ENCODE measurements around the gene MX2. TPM values are rescaled to one million over a fixed set of nuclear protein-coding genes. Genes with fewer than 3 reads are reported as not detected.

Gene MX2
- total and polyA plus RNA-seq, 2 of the 8 experiments (the other 6 are each of a cell fraction or from before 2014, with no cell fraction given): 3.1 to 8.9 TPM

- H3K9ac ChIP-seq (replicated peaks in 1 of 4; ENCODE audit: extremely low read depth in 1 of 4, low read depth in 3 of 4, low read length in 3 of 4): no peak overlapping the region
- H3K23ac ChIP-seq (ENCODE audit: insufficient read length): no peak overlapping the region
- H3K14ac ChIP-seq (ENCODE audit: insufficient read length): no peak overlapping the region
- no peak overlapping the region for H4K5ac ChIP-seq (ENCODE audit: insufficient read length, low read depth, low read length)
- H4K20me1 ChIP-seq (replicated peaks in 1 of 2; ENCODE audit: control insufficient read depth in 1 of 2, insufficient read depth in 2 of 2, low read length in 2 of 2): no peaks in the 10 kb centered on the region
- no peaks in the 10 kb centered on the region; a peak in 1 of 7 replicates for H3K4me1 ChIP-seq (replicated peaks in 1 of 4; ENCODE audit: control insufficient read depth in 3 of 4, insufficient read depth in 4 of 4, low read length in 3 of 4)
- no peaks in the 10 kb centered on the region for H3K23me2 ChIP-seq (ENCODE audit: low read depth, low read length)
- no peak overlapping the region for H2BK5ac ChIP-seq (ENCODE audit: low read depth, low read length)
- H3K4me2 ChIP-seq (ENCODE audit: insufficient read depth in 1 of 2, low read depth in 2 of 2, low read length in 2 of 2): no peak overlapping the region
- H3K27me3 ChIP-seq (replicated peaks in 1 of 4; ENCODE audit: control insufficient read depth in 3 of 4, extremely low read depth in 1 of 4, insufficient read depth in 3 of 4, low read length in 3 of 4): no peaks in the 10 kb centered on the region
- no peak overlapping the region for H2BK15ac ChIP-seq (ENCODE audit: low read length)
- H2BK12ac ChIP-seq (ENCODE audit: low read depth, low read length): no peak overlapping the region
- no peak overlapping the region for H3K56ac ChIP-seq (replicated peaks; ENCODE audit: insufficient read length, low read depth, low read length)
- H3K9me3 ChIP-seq (ENCODE audit: insufficient read depth in 2 of 2, low read depth in 1 of 2, low read length in 1 of 2): no peaks in the 10 kb centered on the region
- no peak overlapping the region for H2AFZ ChIP-seq (ENCODE audit: low read length)
- WGBS, 2 experiments (ENCODE audit: extremely low coverage in 1 of 2, insufficient coverage in 1 of 2, insufficient read length in 1 of 2, insufficient replicate concordance in 2 of 2, low coverage in 1 of 2, low lambda C conversion rate in 2 of 2, missing lambda C conversion rate in 1 of 2): 99% methylated on average over 14 of the region's 14 CpGs; no CpG with 5 or more reads in 1 of the 2 experiments
- no peak overlapping the region for H3K4me3 ChIP-seq (ENCODE audit: extremely low read depth in 1 of 4, insufficient read depth in 2 of 4, low read depth in 3 of 4, low read length in 4 of 4)
- no peak overlapping the region for H4K8ac ChIP-seq (ENCODE audit: extremely low read depth, insufficient read depth, low read length)
- POLR2A ChIA-PET (ENCODE audit: partially characterized antibody): no interaction called here
- no peaks in the 10 kb centered on the region for H3K79me2 ChIP-seq (ENCODE audit: control insufficient read depth in 1 of 2, insufficient read depth in 2 of 2, low read length in 2 of 2)
- H3K18ac ChIP-seq (ENCODE audit: extremely low read depth, low read length): no peak overlapping the region
- no peaks in the 10 kb centered on the region for H3K79me1 ChIP-seq (ENCODE audit: low read depth, low read length)
- no peak overlapping the region for H3K27ac ChIP-seq (ENCODE audit: low read depth, low read length)
- FAIRE-seq (no peak), DNase-seq (ENCODE audit: low read depth in 1 of 2, low spot score in 2 of 2) (no peak)
- no peak overlapping the region for H2AK5ac ChIP-seq (ENCODE audit: low read depth, low read length)
- H2BK20ac ChIP-seq (ENCODE audit: low read length): no peak overlapping the region
- H4K91ac ChIP-seq (replicated peaks; ENCODE audit: insufficient read length, low read length): no peak overlapping the region
- TF ChIP-seq KDM5A (IDR thresholded peaks at IDR 0.05; ENCODE audit: low read length) (no peak), CEBPB (IDR thresholded peaks at IDR 0.05; ENCODE audit: low read depth, low read length) (no peak), ATF3 (IDR thresholded peaks at IDR 0.05; ENCODE audit: insufficient read depth, low read depth, low read length) (no peak), BCL11A (IDR thresholded peaks at IDR 0.05; ENCODE audit: low read depth in 2 of 2, low read length in 2 of 2) (no peak), SRF (IDR thresholded peaks at IDR 0.05; ENCODE audit: low read depth, low read length) (no peak)
- H3K36me3 ChIP-seq (ENCODE audit: control insufficient read depth in 2 of 4, insufficient read depth in 4 of 4, low read length in 3 of 4): no peaks in the 10 kb centered on the region
- CTCF ChIA-PET (ENCODE audit: partially characterized antibody): interaction anchor here (1.2 to 1.4 kb wide), 3 partner anchors 10 to 157 kb away, joined by 3 read pairs; no protein-coding TSS in a partner anchor
- no peak overlapping the region for H2BK120ac ChIP-seq (replicated peaks; ENCODE audit: low read depth, low read length)
- no peak overlapping the region for H3K4ac ChIP-seq (replicated peaks; ENCODE audit: insufficient read length, low read depth, low read length)
Observed at GRCh38 chr21:41441546-41441945, 79.7 kb downstream of the MX2 start.
